ENCODE measurements around the gene CEP97. TPM values are rescaled to one million over a fixed set of nuclear protein-coding genes. Genes with fewer than 3 reads are reported as not detected.
A peak's percentile ranks its signal among the peaks of the same experiment; 100 is the strongest.

Gene CEP97
- total RNA-seq, 1 experiment from 2014 or later: 11.5 TPM

GRCh38 chr3:101725194-101725889 lies 928 bp downstream of the CEP97 start:
- BruUV-seq (replicated peaks): no TSS peak
- peaks cover 35% of the 10 kb centered on the region for H3K36me3 Mint-ChIP-seq (ENCODE audit: insufficient read depth, unreplicated experiment)
- CTCF ChIA-PET: interaction anchor here (0.9 to 1.6 kb wide), 4 partner anchors 17 to 54 kb away, joined by 3 to 10 read pairs (median 4); partner anchors contain the start of gene NXPE3
- no peaks in the 10 kb centered on the region for H3K27me3 Mint-ChIP-seq (ENCODE audit: insufficient read depth, unreplicated experiment)
- no peaks in the 10 kb centered on the region for H3K9me3 Mint-ChIP-seq (ENCODE audit: unreplicated experiment)
- POLR2A ChIA-PET: interaction anchor here (0.6 to 3.4 kb wide), 13 partner anchors 9 to 164 kb away, joined by 3 to 50 read pairs (median 3); partner anchors contain the start of genes NXPE3, PCNP, RPL24 and TRMT10C
- peaks cover 26% of the 10 kb centered on the region for H3K4me1 Mint-ChIP-seq (ENCODE audit: insufficient read depth, unreplicated experiment)
- intact Hi-C loops (cut with micrococcal nuclease): loop anchor here (2.0 kb wide), 1 partner anchor 31 kb away; no protein-coding TSS in a partner anchor
- peak overlapping the region; percentile 84 for H3K27ac Mint-ChIP-seq (ENCODE audit: low read depth, unreplicated experiment)
- peak overlapping the region; percentile 97 for H3K4me3 Mint-ChIP-seq (ENCODE audit: unreplicated experiment)
- DNase-seq (ENCODE audit: unreplicated experiment): peak; percentile 26
- no peak for TF ChIP-seq CTCF (IDR thresholded peaks at IDR 0.05; ENCODE audit: unreplicated experiment)

DNA sequence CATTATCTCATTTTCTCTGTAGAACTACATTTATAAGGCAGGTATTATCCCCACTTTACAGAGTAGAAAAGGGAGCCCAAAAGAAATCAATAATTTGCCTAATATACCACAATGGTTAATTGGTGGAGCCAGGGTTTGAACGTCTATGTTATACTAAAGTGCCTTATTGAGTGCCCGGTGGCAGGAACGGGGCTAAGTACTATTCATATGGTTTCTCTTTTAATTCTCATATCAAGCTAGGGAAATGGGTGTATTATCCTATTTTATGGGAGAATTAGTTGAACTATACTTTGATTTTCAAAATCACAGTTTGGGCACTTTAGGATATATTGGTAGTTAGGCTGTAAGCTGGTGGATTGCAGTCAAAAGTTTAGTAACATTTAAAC lies 1.5 kb downstream of the CEP97 start:
- CTCF ChIA-PET: interaction anchor here (0.6 to 1.5 kb wide), 4 partner anchors 18 to 503 kb away, joined by 3 read pairs; no protein-coding TSS in a partner anchor
- Mint-ChIP-seq H3K27ac (ENCODE audit: low read depth, unreplicated experiment) (peak overlapping the region; percentile 84), H3K4me1 (ENCODE audit: insufficient read depth, unreplicated experiment) (peaks cover 23% of the 10 kb centered on the region), H3K36me3 (ENCODE audit: insufficient read depth, unreplicated experiment) (peaks cover 40% of the 10 kb centered on the region), H3K4me3 (ENCODE audit: unreplicated experiment) (peak overlapping the region; percentile 97), H3K27me3 (ENCODE audit: insufficient read depth, unreplicated experiment) (no peaks in the 10 kb centered on the region), H3K9me3 (ENCODE audit: unreplicated experiment) (no peaks in the 10 kb centered on the region)
- intact Hi-C loops (cut with micrococcal nuclease): loop anchor here (2.0 kb wide), 1 partner anchor 31 kb away; no protein-coding TSS in a partner anchor
- BruUV-seq (replicated peaks): TSS peak; percentile 30
- no peak for TF ChIP-seq CTCF (IDR thresholded peaks at IDR 0.05; ENCODE audit: unreplicated experiment)
- POLR2A ChIA-PET: interaction anchor here (0.6 to 3.4 kb wide), 10 partner anchors 8 to 153 kb away, joined by 3 to 50 read pairs (median 3); partner anchors contain the start of genes RPL24 and ZBTB11
- DNase-seq (ENCODE audit: unreplicated experiment): no peak

DNA sequence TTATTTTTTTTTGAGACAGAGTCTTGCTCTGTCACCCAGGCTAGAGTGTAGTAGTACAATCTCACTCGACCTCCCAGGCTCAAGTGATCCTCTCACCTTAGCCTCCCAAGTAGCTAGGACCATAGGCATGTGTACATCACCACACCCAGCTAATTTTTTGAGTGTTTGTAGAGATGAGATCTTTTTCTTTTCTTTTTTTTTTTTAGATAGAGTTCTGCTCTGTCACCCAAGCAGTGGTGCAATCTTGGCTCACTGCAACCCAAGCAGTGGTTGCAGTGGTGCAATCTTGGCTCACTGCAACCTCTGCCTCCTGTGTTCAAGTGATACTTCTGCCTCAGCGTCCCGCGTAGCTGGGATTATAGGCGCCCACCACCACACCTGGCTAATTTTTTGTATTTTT lies 5.2 kb downstream of the CEP97 start:
- Mint-ChIP-seq H3K4me3 (ENCODE audit: unreplicated experiment) (no peak overlapping the region), H3K36me3 (ENCODE audit: insufficient read depth, unreplicated experiment) (peaks cover 71% of the 10 kb centered on the region), H3K9me3 (ENCODE audit: unreplicated experiment) (no peaks in the 10 kb centered on the region), H3K27me3 (ENCODE audit: insufficient read depth, unreplicated experiment) (no peaks in the 10 kb centered on the region), H3K4me1 (ENCODE audit: insufficient read depth, unreplicated experiment) (peaks cover 7% of the 10 kb centered on the region), H3K27ac (ENCODE audit: low read depth, unreplicated experiment) (no peak overlapping the region)
- intact Hi-C loops (cut with micrococcal nuclease): no loop called here
- no peak for TF ChIP-seq CTCF (IDR thresholded peaks at IDR 0.05; ENCODE audit: unreplicated experiment)
- DNase-seq (ENCODE audit: unreplicated experiment): no peak
- POLR2A ChIA-PET: interaction anchor here (0.6 kb wide), 1 partner anchor 51 kb away, joined by 3 read pairs; no protein-coding TSS in a partner anchor
- no TSS peak for BruUV-seq (replicated peaks)
- CTCF ChIA-PET: interaction anchor here (0.6 to 1.7 kb wide), 2 partner anchors 14 to 22 kb away, joined by 3 to 7 read pairs; no protein-coding TSS in a partner anchor

DNA sequence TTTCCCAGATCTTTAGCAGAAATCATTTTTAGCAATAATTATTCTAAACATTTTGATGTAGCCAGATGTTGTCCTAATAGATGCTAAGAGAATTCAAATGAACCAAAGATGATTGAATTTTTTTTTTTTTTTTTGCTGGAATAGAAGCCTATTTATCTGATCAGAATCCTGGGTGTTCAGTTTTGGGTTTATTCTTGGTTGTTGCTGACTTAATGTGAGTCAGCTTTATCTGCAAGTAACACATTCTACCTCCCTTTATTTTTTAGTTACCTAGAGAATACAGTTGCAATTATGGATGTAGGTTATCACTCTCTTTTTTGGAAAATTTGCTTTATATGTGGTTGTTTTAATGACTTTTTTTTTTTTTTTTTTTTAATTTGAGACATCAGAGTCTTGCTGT lies 6.4 kb downstream of the CEP97 start:
- H3K27me3 Mint-ChIP-seq (ENCODE audit: insufficient read depth, unreplicated experiment): no peaks in the 10 kb centered on the region
- peaks cover 82% of the 10 kb centered on the region for H3K36me3 Mint-ChIP-seq (ENCODE audit: insufficient read depth, unreplicated experiment)
- H3K4me1 Mint-ChIP-seq (ENCODE audit: insufficient read depth, unreplicated experiment): peaks cover 7% of the 10 kb centered on the region
- DNase-seq (ENCODE audit: unreplicated experiment): no peak
- intact Hi-C loops (cut with micrococcal nuclease): no loop called here
- H3K4me3 Mint-ChIP-seq (ENCODE audit: unreplicated experiment): no peak overlapping the region
- ChIA-PET CTCF (interaction anchor here (0.7 to 1.7 kb wide), 2 partner anchors 13 to 1229 kb away, joined by 4 to 7 read pairs; no protein-coding TSS in a partner anchor), POLR2A (no interaction called here)
- TF ChIP-seq CTCF (IDR thresholded peaks at IDR 0.05; ENCODE audit: unreplicated experiment): no peak
- no TSS peak for BruUV-seq (replicated peaks)
- no peak overlapping the region for H3K27ac Mint-ChIP-seq (ENCODE audit: low read depth, unreplicated experiment)
- no peaks in the 10 kb centered on the region for H3K9me3 Mint-ChIP-seq (ENCODE audit: unreplicated experiment)
